Prostate gland (tissue), 2 donors: ENCODE measurements around the gene CNTNAP2.

Experiments used
- CTCF ChIP-seq, 4 experiments: fragments of 200-600 bp in 2 of 4; fragments of 450-650 bp in 2 of 4; sonication (generic) in 2 of 4; IDR thresholded peaks; 1 replicate in 3 of 4; 2 replicates in 1 of 4; pipeline ENCODE4 v1.5.1; 2016 to 2019; ENCODE audit warnings: antibody characterized with exemption in 4 of 4, mild to moderate bottlenecking in 2 of 4, moderate library complexity in 2 of 4
- POLR2A ChIP-seq: fragments of 450-650 bp; IDR thresholded peaks from one replicate; pipeline ENCODE4 v1.6.1; 2016; ENCODE audit warnings: antibody characterized with exemption, mild to moderate bottlenecking
- POLR2AphosphoS5 ChIP-seq: sonication (generic); formaldehyde crosslinking; IDR thresholded peaks from one replicate; pipeline ENCODE4 v1.6.1; 2017; ENCODE audit warnings: antibody characterized with exemption

- TF ChIP-seq CTCF (IDR thresholded peaks at IDR 0.05) (no peak), POLR2A (no peak), POLR2AphosphoS5 (no peak)
These were observed 612.0 kb downstream of the CNTNAP2 start for GRCh38 chr7:146728611-146729010.
